NOMO-1 (cell line): ENCODE measurements around the gene FREM1.

Experiments used
- DNase-seq, 2 experiments: peaks; one replicate each; lab custom pipeline; 2025; ENCODE audit not compliant: unreplicated experiment in 2 of 2; lab: John Stamatoyannopoulos, UW

FREM1 gene

DNA sequence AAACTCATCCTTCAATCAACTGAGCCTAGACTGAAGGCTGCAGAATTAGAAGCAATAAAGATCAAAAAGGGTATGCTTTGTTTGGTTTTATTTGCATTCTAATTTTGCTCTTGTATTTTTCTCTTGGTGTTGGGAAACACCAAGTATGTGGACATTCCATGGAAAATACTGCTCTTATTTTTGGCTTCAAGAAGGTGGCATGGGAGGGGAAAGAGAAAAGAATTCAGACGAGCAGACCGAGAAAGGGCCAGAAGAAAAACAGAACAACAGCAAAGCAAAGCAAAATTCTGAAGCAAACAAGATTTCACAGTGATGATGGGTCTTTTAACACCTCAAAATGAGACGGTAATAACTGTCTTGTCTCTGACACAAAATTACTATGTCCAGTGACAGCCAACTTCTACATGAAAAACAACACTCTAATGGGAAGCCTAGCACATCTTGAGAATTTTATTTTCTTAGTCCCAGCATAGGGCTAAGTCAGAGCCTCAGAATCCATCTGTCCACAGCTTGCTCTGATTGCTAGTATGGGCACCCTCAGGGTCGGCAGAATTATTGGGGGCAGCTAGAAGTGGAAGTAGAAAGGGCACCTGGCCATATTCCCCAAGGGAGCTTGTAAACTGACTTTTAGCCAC, 26.8 kb downstream of the FREM1 start:
- no peak for DNase-seq

DNA sequence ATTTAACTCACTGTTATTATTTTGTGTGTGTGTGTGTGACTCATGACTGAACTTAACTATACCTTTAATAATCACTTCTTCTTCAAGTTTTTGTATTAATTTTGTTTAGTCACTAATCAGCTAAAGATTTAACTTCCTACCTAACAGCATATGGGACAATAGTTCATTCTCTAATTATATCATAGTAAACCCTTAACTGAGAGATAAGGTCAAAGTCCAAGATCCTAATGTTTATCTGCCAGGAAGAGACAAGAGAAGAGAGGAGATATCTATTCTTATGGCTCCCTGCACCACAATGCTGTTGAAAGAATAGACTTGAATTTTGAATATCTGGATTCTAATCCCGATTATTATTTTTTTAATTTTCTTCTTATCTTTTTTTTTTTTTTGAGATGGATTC, 28.1 kb downstream of the FREM1 start:
- no peak for DNase-seq

DNA sequence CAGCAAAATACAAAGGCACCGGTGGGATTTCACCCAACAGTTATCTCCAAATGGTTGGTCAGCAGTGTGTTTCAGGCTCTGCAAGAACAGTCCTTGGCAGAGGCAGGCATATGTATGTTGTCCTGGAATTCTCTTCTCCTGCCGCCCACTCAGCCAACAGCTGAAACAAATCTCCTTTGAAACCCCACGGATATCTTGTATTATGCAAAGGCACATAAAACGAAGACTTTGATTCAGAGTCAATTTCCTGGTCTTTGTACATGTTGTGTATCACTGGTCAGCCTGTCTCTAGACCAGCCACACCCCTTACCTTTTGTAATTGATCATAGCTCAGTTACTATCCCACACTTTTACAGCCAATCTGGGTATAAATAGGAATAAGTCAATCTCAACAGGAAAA, 29.2 kb downstream of the FREM1 start:
- DNase-seq, result no peak

DNA sequence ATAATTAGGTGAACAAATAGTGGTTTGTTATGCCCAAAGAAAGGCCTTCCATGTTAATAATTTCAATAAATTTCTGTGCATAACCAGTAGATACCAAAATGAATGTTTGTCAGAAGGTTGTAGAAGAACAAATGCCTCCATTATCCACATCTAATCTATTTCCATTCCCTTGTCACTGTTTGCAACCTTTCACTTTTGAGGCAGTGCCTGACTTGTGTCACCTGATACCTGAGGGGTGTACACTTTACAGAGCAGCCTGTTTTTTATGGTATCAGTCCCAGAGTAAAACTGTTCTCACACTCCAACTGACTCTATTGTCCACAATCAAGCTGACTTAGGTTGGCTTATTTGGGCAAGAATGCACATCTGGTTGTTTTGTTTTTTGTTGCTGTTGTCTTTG, 40.1 kb downstream of the FREM1 start:
- DNase-seq, result no peak

DNA sequence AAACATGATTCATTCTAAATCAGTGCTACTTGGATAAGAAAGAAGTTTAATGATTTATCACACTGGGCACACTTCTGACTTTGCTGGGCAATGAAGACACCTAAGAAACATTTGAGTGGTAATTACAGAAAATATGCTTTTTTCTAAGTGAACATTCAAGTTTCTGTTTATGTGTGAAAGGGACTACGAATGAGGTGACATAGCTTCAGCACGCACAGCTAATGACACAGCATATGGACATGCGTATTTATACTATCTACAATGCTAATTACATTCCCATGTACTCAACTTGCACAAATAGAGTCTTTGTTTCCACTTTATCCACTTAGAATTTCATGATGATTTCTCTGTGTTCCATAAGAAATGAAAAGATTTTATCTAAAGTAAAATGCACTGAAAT, 40.6 kb downstream of the FREM1 start:
- no peak for DNase-seq

DNA sequence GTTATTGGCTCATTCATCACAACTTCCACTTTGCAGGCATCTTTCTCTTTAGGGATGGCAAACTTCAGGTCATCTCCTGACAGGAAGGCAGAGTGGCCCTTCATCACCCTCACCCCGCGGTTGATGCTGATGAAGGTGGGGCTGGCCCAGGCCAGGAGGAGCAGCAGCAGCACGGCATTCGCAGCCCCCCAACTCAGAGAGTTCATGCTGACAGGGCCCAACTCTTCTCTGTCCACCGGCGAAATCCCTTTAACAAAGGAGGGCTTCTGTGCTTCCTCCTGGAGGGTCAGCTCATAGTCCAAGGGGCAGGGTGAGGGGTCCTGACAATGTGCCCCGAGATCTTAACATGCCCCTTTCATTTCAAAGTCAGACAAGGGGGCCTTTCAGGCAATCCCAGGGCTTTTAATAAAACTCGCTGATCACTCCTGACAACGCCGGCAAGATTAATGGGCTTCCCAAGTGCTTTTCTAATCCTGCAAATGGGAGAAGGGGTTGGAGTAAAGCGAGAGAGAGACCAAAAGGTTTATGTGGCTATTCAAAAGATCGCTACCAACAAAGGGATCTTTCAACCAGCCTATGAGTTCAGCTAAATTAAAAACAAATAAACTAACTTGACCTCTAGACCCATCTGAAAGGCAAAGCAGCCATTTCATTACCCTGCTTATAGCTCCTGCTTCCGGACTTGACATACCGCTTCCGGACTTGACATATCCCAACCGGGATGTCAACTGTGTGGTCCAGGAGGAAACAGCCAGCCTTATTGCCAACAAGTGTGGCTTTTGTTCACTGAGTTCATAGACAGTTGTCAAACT, 41.2 kb downstream of the FREM1 start:
- no peak for DNase-seq

DNA sequence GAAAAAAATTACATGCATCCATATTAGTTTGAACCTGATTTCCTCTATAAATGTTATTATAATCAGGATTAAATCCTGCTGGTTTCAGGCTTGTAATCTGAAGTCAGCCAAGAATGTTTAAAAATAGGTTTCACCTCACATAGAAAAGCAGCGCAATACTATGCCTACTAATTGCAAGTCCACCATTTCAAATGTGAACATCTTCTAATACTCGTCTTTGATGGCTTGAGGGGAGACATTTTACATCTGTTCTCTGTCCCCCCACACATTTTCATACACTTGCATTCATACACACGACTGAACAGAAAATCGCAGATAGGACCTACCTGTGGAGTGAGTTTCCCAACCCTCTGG, 41.8 kb downstream of the FREM1 start:
- DNase-seq, result no peak

DNA sequence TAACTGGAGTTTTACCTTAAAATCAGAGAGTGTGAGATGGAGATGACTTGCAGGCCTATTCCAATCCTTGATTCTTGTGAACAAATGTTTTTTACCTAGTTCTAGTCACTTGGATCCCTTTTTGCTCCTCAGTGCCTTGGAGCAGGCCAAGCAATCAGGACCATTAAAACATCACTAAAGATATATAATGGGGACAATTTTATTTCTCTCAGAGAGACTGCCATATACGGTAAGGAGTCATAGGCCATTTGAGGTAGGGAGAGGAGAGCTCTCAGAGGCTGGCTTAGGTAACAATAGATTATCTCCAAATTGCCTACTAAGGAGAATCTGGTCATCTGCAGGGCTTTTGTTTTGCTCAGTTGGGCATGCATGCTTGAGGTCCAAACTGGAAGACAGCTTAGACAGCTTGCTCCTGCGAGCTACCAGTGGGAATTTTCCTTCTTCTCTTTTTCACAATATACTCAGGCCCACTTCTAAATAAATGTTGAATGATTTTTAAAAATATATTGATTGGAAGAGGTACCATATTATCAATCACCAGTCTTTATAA, 44.0 kb downstream of the FREM1 start:
- DNase-seq, result no peak

DNA sequence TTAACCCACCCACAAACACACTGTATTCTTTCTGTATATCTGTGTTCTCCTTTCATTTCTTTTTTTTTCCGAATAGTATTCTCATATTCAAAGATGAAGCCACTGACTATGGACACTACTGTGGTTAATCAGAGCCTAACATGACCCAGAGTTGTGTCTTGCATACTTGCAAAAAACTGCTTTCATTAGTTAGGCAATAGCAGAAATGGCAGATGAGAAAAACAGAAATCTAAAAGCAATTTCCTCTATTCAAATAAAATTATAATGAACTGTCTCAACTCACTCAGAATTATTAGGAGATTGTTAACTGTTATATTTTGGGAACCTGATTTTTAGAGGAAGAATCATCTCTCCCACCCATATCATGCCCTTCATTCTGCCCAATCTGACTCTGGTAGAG, 45.9 kb downstream of the FREM1 start:
- DNase-seq, result no peak

DNA sequence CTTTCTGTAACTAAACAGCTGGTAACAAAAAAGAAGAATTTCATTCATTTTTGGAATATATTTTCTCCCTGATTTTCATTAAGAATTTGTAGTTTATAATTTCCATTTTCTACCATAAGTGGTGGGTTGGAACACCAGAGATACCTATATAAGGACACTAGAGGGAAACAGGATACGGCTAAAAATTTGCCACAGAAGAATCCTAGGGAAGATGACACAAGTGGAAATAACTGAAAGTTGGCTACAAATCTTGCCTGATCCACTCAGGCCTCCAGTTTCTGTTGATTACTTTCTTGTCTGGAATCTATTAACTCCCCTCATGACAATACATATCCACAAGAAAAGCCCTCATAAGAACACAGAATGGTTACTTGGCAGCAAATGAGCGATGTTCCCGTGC, 46.8 kb downstream of the FREM1 start:
- no peak for DNase-seq

DNA sequence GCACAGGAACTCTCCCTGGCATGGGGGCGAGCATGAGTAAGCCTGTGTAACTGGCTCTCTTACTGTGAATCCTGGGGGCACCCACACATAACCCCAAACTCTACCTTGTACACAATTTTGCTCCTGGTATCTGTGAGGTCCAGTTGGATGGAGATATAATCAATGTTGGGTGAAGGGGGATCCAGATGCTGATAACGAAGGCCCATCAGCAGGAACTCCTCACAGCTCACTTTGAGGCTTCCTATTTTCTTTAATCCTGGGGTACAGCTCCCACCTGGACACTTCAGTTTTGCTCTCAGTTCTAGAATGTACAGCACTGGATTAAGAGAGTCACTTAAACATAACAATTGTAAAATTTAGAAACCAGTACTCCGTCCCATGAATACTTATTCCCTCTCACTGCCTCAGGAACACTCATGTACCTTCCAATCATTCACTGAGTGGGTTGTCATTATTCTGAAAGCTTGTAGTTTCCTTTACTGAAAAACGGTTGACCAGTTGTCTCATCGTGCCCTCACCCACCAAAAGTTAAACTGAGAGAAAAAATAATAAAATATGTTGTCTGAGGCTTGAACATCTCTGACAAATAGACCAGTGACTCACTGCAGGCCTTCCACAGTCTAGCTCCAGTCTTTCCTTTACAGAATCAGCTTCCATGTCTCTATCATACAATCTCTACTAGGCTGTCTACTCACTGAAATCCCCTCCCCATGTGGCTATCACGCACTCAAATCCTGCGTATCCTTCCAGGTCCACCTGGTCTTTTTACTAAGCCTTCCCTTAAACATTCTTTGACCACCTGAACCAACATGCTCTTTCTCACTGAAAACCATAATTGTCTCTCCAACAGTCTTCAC, 52.6 kb downstream of the FREM1 start:
- no peak for DNase-seq

DNA sequence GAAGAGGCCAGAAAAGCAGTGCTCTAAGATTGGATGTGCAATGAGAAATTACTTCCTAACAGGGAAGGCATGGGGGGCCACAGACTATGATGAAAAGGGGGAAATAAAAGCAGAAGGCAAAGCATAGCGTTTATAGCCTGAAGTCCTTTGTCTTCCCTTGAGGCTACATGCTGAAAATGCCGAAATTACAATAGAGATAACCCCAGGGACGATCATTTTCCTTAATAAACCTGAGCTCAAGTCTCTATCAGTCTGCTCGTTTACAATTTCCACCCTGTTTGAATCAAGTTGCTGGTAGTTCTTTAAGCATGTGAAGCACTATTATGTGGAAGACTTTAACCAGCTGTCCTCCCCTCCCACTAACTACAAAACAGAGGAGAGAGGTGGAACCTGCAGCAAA, 60.4 kb downstream of the FREM1 start:
- no peak for DNase-seq

DNA sequence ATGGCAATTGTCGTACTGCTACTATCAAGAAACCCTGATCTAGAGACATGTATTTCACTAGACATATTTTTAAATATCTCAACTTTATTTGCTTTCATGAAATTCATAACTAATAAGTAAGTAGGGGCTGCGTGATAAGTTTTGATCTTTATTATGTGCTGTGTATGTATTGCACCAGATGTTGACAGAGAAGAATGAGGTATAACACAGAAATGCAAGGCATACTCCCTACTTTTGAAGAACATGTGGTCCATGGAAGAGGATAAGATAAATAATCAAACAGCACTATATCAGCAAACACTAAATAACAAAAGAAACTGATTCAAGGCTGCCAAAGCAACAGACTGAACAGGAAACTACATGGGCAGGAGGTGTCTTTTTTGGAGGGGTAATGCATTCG, 60.9 kb downstream of the FREM1 start:
- no peak for DNase-seq

DNA sequence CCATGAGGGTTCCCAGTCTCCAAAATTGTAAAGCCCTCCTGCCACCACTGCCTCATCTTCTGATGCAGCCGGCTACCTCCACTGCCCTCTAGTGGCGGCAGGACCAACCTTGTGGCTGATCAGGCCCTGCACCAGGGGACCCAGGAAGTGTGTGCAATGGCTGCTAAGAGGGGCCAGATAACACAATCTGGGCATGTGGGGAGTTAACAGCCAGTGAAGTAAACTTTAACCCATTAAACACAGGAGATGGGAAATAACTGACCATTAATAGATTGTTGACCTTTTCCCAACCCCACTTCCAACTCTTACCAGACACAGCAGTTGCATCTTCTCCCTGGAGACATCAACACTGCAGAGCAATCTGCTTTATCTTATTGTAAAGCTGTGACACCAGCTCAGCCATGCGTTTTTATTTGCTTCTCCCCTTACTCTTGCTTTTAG, 63.3 kb downstream of the FREM1 start:
- DNase-seq, result no peak

DNA sequence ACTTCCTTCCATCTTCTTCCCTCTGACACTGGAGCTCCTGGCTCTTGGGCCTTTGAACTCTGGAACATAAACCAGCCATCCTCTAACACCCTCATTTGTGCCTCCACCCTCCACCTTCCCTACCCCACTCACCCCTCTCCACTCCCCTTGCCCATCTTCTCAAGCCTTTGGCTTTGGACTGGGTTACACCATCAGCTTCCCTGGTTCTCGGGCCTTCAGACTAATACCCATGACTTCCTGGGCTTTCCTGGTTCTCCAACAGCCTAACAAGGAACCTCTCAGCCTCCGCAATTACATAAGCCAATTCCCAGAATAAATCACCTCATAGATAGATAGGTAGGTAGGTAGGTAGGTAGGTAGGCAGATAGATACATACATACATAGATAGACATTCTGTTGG, 67.1 kb downstream of the FREM1 start:
- no peak for DNase-seq

DNA sequence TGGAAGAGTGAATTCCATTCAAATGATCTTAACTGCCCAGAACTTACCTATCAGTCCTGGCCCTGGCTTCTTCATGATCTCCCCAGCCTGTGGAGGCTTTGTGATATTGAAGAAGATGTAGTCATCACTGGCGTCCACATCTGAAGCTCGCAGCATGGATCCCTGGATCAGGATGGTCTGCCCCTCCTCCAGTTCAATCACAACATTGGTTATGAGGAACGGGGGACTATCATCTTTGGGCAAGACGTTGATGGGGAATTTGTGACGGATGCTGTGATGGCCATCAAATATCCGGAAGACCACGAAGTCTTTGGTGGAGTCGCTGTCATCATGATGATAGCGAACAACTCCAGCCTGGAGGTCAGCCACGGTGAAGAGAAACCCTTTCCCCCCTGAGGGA, 68.0 kb downstream of the FREM1 start:
- no peak for DNase-seq

DNA sequence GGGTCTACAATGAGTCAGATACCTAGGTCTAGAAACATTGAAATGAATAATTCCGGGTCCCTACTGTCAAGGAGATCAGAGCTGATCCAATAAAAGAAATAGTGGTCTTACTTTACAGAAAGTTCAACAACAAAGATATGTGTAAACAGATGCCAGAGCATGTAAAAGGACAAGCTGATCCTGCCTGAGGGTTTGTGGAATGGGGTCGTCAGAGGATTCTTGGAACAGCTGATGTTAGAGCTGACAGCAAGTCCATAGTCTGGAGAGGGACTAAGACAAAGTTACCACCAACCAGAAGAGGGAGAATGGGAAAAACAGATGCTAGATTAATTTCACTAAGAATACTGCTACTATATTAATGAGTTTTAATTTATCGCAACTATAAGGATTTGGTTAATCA, 71.5 kb downstream of the FREM1 start:
- DNase-seq, result no peak

DNA sequence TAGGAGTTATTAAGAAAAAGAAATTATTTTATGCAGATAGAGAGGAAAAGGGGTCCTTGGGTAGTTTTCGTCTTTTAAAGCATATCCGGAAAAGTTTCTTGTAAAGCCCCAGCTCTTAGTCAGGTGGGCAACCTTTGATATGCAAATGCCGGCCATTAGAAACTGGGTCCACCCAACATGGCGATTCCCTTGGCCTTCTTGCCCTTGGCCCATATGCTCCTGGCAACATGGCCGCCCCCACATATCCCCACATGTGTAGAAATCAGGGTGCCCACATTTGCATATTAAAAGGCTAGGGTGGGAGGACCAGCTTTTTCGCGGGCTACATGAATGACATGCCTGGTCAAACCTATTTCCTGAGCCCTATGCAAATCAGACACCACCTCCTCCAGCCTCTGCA, 73.3 kb downstream of the FREM1 start:
- DNase-seq, result no peak

DNA sequence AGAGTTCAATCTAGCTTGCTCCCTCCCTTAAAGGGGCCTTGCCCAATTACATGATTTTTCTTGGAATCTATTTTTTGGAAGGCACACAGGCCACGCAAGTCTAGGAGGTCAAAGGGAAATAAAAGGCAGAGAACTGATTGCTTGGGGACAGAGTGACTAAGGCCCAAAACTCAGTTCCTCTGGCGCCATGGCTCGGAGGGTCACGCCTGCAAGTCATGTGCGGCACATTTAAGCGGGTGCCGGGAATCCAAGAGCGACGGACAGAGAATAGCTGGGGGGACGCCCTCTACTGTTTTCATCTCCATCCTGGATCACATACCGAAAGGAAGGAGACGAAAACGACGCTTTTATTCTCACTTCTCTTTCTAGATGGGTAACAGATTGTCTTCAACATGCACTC, 78.6 kb downstream of the FREM1 start:
- no peak for DNase-seq

DNA sequence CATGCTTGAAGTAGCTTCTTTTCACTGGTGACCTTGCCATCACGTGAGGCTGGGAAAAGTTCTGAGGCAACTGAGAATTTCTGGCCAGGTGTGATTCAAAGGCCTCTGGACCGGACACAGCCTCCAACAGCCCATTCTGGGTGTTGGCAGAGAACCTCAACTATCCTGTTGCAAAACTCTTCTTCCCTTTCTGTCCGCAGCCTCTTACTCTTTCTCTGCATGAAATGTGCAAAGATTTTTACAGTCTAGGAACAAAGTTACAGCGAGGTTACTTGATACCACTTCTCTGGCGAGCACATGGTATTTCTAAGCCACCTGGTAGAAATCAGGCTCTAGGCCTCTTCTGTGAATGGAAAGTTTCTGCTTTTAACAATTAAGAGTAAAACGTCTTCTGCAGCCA, 79.2 kb downstream of the FREM1 start:
- no peak for DNase-seq

DNA sequence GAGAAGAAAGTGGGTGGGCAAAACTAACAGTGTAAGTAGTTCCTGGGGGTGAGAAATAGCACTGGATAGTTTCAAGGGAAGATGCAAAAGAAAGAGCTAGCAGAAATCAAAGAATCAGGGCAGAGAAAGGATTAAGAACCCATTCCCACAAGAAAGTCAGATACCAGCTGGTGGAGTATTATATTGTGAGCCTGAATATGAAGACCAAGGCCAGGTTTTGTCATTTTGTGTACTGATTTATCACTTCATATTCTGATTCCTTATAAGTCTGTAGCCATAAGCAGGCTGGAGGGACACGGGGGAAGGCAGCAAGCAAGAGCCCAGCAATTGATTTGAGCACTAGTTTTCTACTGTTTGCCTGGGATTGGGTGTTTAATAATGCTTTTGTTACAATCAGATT, 80.2 kb downstream of the FREM1 start:
- no peak for DNase-seq

DNA sequence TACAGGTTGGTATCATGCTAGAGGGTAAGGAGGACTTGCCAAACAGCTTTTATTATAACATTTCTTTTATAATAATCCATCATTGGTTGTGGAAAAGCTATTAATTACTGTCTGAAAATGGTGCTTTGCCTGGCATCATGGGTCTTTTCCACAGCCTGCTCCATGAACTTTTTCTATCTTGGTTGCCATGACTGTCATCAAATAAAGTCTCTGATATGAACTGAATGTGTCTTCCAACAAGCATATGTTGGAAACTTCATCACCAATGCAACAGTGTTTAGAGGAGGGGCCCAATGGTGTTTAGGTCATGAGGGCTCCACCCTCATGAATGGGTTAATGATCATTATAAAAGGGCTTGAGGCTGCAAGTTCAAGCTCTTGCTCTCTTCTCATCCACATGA, 81.0 kb downstream of the FREM1 start:
- no peak for DNase-seq
